GM19099 (cell line): Measurements from ENCODE around the gene DNAH17.

ENCODE experiments used
- POLR2A ChIP-seq: IDR thresholded peaks from 3 replicates; pipeline ENCODE4 v1.6.1; 2011; ENCODE audit warnings: low read depth; ENCODE audit not compliant: insufficient read length; ENCODE audit errors: extremely low read depth

Gene DNAH17

GRCh38 chr17:78475211-78475610, 102.0 kb downstream of the DNAH17 start:
- TF ChIP-seq POLR2A = no peak

DNA sequence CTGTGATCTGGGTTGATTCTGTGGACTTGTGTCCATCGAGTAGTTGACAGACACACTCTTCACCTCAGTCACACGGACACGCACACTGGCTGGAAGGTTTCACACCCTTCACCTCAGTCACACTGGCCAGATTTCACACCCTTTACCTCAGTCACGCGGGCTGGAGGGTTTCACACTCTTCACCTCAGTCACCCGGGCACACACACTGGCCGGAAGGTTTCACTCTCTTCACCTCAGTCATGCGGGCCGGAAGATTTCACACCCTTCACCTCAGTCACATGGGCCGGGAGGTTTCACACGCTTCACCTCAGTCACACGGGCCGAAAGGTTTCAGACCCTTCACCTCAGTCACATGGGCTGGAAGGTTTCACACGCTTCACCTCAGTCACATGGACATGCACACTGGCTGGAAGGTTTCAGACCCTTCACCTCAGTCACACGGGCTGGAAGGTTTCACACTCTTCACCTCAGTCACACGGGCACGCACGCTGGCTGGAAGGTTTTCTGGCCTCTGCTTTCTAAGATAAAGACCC, 102.5 kb downstream of the DNAH17 start:
- no peak for TF ChIP-seq POLR2A

DNA sequence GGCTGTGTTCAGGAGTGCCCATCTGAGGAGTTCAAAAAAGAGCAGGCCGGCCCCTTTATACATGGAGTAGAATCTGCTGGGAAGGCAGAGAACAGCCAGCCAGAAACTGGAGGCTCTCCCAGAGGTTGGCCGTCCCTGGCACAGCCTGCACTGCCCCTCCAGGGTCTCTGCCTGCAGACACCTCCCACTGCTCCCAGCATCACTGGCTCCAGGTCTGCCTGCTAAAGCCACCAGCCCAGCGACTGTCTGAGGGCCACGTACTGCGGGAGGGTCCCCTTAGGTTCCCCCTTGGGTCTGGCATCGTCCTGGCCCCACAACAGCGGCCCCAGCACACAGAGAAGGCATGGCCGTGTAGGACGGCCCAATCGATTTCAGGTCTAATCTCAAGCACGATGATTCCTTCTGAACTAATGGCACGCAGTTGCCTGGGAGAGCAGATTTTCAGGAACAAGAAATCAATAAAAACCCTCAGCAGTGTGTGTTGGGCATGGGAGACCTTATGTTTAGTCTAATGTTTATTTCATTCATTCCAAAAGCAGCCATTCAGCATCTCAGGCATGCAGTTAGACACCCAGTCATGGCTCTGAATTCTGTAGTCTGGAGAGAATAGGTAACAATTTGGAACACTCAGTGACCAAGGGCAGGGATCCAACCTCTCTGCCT, 103.1 kb downstream of the DNAH17 start:
- no peak for TF ChIP-seq POLR2A

DNA sequence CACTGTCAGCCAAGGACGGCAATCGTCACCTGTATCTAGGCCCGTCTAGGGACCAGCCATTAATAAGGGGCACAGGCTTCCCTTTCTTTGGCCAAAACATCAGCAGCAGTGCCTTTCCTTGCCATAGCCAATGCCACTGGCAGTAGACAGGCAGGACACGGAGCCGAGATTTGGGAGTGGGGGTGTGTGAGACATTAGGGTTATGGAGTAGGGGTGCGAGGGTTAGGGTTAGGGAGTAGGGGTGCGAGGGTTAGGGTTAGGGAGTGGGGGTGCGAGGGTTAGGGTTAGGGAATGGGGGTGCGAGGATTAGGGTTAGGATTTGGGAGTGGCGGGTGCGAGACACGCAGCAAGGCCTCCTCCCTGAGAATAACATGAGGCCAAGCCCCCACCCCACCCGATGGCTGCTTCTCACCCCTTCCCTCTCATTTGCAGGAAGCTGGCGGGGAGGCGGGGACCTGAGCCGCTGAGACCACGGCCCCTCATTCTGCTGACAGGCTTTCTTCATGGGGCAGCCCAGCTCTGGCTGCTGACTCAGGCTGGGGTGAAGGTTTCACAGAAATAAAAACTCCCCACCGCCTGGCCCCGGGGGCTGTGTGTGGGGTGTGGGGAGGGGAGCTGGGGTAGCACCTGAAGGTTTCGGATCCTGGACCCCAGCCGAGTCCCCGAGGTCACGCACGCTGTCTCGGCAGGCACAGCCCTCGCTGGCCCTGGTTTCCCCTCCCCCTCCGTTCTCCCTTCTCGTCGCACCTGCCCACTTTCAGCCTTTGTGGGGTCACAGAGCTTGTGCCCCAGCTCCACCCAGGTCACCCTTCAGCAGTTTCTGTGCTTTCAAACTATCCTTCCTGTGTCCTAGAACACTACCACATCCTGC, 104.9 kb downstream of the DNAH17 start:
- TF ChIP-seq POLR2A = no peak

- no peak for TF ChIP-seq POLR2A
These were observed 105.6 kb downstream of the DNAH17 start for GRCh38 chr17:78471635-78472034.

DNA sequence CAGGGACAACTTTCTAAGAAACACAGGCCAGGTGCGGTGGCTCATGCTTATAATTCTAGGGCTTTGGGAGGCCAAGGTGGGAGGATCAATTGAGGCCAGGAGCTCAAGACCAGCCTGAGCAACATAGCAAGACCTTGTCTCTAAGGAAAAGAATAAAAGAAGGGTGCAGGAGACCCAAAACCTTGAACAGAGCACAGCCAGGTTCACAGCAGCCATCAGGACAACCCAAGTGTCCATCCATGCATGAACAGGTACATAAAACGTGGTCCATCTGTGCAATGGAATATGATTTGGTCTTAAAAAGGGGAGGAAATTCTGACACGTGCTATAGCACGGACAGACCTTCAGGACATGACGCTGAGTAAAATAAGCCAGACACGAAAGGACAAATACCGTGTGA, 107.8 kb downstream of the DNAH17 start:
- TF ChIP-seq POLR2A = no peak

- TF ChIP-seq POLR2A = no peak
These were observed 108.8 kb downstream of the DNAH17 start for GRCh38 chr17:78468366-78468765.

DNA sequence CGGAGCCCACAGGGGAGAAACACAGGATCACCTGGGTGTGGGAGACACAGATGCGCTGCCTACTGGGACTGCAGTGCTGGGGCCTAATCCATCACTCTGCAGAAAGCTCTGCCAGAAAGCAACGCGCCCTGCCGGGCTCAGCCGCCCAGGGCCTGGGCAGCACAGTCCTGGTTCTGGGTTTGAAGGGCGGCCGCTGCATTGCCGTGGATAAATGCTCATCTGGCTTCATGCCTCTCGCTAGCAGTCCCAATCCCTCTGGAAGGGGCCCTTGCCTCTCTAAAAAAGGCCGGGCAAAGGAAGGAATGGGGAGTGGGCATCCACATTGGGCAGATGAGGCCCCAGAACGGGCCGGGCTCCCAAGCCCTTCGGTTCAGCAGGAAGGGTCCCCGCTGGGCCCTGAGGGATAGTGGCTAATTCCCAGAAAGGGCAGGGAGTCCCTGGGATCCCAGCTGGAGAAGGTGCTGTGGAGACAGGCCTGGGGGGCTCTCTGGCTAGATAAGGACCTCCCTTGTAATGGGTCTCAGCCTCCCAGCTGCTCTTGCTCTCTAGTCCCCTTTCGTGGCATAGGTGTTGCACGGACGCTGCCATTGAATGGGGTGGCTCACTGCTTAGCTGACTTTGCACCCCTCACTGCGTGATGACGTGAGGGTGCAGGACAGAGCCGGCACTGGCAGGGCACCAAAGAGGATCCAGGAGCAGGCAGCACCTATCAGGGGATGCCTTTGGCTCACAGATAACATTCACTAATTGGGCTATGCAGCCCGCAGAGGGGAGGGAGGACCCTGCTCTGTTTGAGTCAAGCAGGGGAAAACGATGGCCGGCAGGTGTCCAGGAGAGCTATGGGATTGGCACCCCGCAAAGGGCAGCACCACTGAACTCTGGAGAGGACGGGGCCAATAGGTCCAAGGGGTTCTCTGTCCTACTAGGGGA, 110.1 kb downstream of the DNAH17 start:
- TF ChIP-seq POLR2A = no peak

GRCh38 chr17:78462148-78462547, 115.0 kb downstream of the DNAH17 start:
- TF ChIP-seq POLR2A = no peak

DNA sequence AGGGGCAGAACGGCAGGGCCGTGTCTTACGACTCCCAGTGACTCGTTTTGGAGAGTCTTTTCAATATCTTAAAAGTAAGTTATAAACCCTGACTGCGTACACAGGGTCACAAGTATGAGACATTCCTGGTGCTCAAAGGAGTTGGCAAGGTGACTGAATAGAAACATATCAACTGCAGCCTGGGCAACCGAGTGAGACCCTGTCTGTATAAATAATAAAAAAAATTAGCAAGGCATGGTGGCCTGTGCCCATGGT, 115.5 kb downstream of the DNAH17 start:
- TF ChIP-seq POLR2A = no peak

DNA sequence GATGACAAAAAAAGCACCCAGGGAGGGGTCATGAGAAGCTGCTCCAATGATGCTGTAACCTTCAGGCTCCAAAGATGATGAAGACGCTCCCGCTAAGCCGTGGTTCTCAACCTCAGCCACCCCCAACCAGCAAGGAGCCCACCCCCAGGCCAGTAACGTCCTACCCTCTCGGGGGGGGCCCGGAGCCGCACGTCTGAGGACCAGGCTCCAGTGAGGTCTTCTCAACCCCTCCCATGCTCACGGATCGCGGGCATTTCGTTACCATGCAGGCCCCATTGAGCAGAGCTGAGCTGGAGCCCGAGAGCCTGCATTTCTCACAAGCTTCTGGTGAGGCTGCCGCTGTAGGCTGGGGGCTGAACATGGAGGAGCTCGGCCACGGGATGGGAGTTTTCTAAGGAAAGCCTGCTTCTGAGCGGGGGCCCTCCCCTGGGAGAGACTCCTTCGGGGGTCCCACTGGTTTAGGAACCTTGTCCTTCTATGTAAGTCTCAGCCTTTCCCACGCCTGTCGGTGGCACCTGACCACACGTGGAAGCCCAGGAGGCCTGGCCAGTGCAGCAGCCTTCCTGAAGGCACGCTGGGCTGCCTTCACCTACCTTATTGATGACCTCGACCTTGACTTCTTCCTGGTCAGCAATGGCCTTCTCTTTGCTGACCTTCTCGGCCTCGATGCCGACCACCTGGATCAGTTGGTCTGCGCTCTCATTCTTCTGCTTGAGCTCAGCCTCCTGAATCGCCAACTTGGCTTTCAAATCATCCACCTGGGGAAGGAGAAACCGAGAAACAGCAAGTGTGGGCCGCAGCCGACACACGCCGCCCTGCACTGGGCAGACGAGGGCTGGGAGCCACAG, 116.0 kb downstream of the DNAH17 start:
- TF ChIP-seq POLR2A = no peak

GRCh38 chr17:78460176-78460675, 117.0 kb downstream of the DNAH17 start:
- TF ChIP-seq POLR2A = no peak

- TF ChIP-seq POLR2A = no peak
These were observed 117.5 kb downstream of the DNAH17 start for GRCh38 chr17:78459696-78460095.

GRCh38 chr17:78458736-78459335, 118.4 kb downstream of the DNAH17 start:
- no peak for TF ChIP-seq POLR2A
